HL-60/S4 (cell line): ENCODE measurements around the gene RAET1L.
"Not testable (repeated sequence)": the region's sequence is repeated elsewhere in the genome, so short reads cannot be mapped to it uniquely, and the experiment has no call there.

ENCODE experiments used
- in situ Hi-C: fragments of 300-500 bp; cut with MboI; formaldehyde crosslinking; loops from 2 replicates; pipeline ENCODE4 v1.14.3; 2022; ENCODE audit warnings: low sequenced_read_pairs

The RAET1L gene

DNA sequence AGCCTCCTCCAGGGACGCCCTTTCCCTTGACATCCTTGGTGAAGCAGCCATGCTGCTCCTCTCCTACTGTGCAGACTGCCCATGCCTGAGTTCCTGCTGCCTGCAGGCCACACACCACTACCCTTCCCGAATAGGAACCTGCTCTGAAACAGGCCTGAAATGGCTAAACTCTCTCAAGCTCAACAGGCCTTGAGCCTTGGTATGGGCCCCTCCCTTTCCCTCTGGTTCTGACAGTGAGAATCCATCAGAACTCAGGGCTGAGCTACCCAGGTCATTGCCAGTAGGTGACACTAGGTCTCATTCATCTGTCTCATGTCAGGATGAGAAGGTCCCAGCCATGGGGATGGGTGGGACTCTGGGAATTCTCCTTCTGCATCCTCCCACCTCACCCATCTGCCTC lies 25.7 kb downstream of the RAET1L start:
- in situ Hi-C loops, result no loop called here

DNA sequence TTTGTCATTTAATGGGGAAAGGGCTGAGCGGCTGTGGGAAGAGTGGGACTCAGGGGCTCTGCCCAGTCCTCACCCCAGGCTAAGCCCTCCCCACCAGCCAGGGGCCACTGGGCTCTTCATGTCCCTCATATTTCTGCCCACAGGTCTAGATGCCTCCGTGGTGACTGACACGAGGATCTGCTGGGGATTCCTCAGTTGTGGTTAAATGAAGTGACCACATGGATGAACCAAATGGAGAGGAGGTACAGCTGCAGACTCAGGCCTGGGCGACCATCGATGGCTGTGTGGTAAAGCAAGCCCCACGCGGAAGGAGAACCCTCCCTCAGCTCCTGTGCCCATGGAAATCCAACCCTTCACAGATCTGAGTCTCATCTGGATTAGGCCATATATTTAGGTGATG lies 29.4 kb downstream of the RAET1L start:
- in situ Hi-C loops, result no loop called here

DNA sequence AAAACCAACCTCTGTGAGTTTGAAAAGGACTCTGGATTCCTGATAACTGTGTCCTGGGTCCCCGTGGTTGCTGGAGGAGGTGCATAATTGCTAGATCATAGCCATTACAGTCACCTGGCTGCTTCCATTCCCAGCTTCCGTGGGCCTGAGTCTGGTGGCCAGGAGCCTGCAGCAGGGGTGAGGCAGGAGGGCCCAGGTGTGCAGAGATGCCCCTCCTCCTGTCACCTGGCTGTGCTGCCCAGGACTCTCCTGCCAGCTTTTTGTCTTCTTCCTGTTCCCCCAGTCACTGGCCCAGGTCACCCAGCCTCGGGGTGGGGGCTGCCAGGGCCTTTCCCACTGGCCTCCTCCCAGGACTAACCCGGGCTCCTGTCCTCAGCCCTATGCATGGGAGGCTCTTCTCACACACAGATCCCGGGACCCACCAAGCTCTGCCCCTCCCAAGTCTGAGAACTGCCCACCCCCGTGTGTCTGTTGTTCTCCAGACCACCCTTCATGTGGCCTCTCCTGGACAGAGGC lies 30.0 kb downstream of the RAET1L start:
- in situ Hi-C loops, result no loop called here

DNA sequence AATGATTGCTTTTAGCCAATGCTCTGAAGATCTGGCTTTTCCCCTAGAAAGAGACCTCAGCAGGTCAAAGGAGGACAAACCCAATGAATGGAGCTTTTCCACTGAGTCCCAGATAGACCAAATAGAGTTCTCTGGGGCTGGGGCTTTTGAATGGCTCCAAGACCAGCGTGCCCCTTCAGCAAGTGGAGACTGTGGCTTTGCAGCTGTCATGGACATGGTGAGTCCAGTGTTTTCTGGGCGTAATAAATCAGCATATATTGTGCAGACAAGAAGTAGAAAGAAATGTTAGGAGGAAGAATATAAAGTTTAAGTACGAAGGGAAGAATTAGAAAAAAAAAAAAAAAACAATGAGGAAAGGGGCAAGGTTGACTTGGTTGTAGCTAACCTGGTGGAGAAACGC lies 33.5 kb downstream of the RAET1L start:
- in situ Hi-C loops, result no loop called here

DNA sequence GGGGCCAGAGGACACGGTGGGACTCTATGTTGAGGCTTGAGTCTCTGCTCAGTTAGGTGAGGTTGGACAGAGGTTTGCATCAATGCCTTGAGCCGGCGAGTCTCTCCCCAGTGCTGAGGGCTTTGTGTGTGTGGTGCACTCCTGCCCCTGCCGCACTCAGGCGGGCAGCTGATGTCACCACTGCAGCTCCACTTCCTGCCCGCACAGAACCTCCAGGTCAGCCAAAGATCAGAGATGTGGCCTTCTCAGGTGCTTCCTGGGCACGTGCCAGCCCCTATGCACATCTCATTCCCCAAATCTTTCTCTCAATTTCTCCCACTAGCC lies 33.9 kb downstream of the RAET1L start:
- in situ Hi-C loops, result not testable (repeated sequence)

DNA sequence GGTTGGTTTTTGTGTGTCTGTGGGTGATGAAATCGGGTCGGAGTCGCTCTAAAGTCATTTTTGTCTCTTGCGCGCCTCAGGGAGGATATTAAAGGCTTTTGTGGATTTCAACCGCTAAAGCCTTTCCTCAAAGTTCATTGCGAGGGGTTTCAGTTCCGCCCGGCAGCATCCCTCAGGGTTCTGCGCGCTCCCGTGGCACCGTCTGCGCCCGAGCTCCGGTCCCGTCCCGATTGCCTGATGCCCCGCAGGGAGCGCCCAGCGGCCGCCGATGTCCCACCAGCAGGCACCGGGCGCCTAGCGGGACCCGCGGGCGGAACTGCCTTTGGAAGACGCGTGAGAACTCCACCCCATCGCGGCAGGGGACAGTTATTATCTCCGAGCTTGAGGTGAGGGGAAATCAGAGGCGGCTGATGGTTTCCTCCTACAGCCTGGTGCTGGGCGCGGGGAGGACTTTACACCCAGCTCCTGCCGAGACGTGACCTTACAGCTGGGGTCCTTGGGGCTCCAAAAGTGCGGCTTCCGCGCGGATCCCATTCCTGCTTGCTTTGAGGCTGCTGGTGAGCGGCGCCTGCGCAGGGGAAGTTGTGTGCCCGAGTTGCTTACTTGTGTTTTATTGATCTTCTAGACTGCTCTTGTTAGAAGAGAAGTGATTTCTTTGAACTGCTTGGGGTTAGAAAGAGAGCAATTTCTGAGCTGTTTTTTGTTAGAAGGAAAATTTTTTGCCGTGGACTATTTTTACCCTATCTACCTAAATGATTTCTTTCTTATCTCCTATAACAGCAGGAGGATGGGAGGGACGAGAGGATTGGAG lies 34.5 kb downstream of the RAET1L start:
- in situ Hi-C loops, result no loop called here

DNA sequence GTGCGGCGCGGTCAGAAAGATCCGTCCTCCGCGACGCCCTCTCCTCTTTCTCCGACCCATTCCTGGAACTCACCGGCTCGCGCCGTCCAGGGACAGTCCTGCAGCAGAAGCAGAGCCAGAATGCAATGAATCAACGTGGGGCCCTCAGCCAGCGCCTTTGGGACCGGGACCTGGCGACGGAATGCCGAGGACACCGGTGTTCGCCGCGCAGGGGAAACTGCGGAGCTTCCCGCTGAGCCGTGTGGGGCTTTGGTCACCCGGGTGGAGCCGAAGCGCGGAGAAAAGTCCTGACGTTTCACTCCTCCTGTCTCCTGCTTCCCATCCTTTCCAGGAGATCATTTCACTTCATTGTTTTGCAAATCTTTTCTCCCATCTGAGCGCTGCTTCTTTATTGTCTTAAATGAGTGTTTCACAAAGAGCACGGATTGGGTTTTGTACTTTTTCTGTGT lies 35.1 kb downstream of the RAET1L start:
- in situ Hi-C loops, result no loop called here

DNA sequence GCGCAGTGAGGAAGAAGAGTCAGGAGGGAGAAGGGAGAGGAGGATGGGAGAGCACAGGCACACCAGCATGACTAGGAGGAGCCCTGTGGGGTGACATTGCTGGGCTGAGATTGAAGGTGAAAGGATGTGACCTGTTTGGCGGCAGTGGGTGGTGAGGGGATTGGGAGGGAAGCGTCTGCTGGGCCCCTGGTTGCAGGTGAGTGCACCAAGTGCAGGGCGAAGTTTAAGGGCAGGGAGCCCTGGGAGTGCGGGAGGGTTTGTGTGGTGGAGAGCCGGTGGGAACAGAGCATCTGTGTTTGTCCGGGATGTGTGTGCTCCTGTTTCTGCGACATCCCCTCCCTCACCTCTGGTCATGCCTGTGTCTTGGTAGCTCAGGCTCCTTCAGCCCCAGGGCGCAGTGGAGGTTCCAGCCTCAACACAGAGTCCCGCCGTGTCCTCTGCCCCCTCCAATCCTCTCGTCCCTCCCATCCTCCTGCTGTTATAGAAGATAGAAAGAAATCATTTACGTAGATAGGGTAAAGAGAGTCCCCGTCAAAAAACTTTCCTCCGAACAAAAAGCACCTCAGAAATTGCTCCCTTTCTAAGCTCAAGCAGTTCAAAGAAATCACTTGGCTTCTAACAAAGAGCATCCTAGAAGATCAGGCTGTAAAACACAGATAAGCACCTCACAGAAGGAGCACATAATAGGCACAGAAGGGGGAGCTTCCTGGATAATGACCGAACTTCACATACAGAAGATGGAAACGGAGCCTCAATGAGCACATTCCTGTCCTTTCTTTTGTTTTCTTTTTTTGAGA lies 36.6 kb downstream of the RAET1L start:
- in situ Hi-C loops, result no loop called here

DNA sequence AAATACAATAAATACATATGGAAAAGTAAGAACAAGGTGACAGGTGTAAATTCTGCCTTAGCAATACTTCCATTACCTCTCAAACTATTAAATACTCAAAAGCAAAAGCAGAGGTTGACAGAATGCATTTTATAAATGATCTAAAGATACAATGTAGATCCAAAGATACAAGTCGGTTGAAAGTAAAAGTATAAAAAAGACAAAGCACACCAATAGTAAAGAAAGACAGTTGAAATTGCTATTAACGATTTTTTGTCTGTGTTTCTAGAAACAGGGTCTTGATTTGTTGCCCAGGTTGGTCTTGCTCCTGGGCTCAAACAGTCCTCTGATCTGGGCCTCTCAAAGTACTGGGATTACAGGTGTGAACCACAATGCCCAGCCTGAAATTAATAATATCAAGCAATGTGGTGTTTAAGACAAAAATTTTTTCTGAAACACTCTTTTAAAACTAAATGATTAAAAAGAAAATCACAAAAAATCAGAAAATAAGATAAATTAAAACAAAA lies 37.7 kb downstream of the RAET1L start:
- in situ Hi-C loops, result no loop called here

DNA sequence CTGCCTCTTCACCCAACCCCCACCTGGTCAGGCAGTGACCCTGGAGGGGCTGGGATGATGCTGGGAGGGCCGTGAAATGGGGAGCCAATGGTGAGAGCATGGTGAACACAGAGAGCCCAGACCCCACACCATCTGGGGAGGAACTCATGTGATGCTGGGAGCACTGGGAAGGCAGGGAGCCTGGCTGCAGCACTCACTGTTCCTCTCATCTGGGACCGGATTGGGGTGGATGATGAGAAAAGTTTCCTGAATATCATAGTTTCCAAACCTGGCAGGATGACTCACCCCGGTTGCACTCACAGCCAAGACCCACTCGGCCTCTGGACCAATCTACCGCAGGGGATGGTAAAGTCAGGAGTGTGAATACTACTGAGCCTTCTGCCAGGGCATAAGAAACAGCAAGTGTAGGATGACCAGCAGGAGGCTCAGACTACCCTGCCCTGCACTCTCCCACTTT lies 39.8 kb downstream of the RAET1L start:
- in situ Hi-C loops, result no loop called here

DNA sequence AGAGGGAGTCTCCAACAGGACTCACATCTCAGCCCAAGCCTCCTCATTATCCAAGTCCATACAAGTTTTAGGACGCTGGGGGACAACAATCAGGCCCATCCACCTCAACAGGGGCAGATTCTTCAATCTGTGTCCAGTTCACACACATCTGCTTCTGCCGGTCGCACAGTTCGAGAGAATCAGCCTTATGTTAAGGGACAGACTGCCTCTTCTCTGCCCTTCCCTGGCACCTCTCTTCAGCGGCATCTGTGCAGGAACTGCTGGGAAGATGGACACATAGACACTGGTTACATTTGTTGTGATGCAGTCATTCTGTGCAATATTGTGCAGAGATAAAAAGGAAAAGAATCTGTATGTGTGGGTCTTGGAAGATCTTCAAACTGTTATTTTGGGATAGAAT lies 40.6 kb downstream of the RAET1L start:
- in situ Hi-C loops, result no loop called here

DNA sequence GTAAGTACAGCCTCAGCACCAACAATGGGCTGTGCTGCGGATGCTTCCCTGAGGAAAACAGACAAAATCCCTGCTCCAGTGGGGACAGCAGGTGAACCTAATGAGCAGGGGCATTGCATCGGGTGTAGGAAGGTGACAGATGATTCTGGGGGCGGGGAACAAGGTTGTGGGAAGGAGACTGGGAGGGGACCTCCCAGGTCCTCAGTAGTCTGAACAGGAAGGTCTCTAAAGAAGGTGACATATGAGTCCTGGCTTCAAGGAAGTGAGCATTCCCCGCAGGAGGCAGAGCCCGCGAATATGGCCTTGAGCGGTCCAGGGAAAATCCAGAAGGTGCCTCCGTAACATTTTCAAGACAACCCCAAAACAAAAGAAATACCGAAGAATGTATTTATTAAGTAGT lies 42.2 kb downstream of the RAET1L start:
- in situ Hi-C loops, result no loop called here

DNA sequence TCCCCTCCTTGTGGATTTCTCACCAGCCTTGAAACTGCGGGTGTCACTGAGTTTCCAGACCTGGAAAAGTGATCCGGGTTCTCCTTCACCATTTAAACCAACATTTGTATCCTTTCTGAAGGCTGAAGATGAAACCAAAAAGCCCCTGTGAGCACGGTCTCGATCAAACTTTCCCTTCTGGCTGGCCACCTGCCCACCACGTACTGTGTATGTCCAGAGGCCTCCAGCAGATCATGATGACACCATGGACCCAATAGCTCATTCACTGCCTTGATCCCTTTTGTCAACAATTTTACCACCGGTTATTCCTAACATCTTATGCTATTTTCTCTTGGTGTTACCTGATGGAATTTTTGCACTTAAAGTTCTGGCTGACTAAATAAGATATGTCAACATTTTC lies 46.0 kb downstream of the RAET1L start:
- in situ Hi-C loops, result no loop called here

DNA sequence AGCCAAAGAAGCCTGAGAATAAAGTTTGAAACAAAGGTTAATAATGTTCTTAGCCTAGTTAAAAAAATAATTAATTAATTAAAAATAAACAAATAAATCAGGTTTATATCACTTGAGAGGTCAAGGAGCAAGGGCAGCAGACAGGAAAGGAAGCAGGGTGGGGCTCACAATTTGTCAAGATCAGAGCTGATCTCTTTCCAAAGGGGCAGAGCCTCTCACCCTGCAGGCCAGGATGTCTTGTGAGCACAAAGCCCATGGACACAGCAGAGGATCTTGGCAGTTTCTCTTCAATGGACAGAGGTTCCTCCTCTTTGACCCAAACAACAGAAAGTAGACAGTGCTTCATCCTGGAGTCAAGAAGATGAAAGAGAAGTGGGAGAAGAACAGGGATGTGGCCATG lies 46.7 kb downstream of the RAET1L start:
- in situ Hi-C loops, result no loop called here

DNA sequence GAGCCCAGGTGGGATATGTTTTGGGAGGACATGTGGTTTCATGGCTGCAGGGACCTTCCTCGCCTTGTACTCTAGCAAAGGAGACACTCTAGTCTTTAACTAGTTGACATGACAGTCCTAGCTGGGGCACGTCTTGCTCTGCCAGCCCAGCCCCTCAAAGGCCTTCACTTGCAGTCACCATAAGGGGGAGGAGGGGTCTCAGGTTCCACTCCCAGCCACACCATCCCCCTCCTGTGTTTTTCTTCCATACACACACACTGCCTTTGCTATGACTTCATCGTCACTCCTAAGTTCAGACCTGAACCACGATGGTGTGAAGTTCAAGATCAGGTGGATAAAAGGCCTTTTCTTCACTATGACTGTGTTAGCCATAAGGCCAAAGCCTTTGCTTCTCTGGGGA lies 48.1 kb downstream of the RAET1L start:
- in situ Hi-C loops, result no loop called here

DNA sequence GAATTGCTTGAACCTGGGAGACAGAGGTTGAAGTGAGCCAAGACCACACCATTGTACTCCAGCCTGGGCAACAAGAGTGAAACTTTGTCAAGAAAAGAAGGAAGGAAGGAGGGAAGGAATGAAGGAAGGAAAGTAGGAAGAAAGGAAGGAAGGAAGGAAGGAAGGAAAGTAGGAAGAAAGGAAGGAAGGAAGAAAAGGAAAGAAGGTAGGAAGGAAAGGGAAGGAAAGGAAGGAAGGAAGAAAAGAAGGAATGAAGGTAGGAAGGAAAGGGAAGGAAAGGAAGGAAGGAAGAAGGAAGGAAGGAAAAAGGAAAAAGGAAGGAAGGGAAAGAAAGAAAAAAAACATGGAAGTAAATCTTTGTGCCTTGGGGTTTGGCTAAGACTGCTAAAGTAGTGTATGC lies 49.9 kb downstream of the RAET1L start:
- in situ Hi-C loops, result no loop called here

DNA sequence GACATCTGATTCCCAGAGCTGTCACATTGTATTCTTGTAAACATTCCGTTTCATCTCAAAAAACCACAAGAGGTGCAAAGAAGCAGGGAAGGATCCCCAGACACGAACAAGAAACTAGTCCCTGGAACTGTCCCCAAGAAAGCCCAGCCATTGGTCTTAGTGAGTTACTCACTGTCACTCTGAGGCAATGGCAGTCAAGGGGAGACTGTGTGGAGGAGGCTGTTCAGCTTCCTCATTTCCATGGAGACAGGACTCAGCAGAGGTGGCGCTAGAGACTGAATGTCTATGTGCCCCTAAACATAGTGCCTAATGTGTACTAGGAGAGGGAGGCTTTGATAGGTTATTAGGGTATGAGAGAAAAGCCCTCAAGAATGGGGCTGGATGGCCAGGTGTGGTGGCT lies 50.5 kb downstream of the RAET1L start:
- in situ Hi-C loops, result no loop called here

DNA sequence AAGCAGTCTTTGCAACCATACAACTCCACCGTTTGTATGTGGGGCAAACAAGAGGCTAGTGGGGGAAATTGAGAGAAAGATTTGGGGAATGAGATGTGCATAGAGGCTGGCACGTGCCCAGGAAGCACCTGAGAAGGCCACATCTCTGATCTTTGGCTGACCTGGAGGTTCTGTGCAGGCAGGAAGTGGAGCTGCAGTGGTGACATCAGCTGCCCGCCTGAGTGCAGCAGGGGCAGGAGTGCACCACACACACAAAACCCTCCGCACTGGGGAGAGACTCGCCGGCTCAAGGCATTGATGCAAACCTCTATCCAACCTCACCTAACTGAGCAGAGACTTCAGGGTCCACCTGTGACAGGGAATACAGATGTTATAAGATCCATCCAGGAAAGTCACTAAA lies 50.9 kb downstream of the RAET1L start:
- in situ Hi-C loops, result not testable (repeated sequence)

DNA sequence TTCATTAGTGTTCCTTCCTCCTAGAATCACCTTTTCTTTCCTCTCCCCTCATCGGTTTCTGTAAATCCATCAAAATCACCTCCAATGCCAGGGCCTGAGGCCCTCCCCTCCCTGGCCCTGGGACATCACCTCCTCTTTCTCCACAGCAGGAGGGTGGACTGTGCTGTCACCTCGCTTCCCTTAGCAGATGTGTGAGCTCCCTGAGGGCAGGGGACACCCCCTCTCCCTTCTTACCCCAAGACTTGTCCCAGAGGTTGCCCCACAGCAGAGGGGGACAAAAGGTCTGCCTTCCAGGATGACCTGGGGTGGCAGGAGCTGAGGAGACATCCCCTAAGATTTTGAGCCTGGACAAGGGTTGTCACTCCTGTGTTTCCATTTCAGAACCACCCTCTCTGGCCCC lies 55.7 kb downstream of the RAET1L start:
- in situ Hi-C loops, result no loop called here

DNA sequence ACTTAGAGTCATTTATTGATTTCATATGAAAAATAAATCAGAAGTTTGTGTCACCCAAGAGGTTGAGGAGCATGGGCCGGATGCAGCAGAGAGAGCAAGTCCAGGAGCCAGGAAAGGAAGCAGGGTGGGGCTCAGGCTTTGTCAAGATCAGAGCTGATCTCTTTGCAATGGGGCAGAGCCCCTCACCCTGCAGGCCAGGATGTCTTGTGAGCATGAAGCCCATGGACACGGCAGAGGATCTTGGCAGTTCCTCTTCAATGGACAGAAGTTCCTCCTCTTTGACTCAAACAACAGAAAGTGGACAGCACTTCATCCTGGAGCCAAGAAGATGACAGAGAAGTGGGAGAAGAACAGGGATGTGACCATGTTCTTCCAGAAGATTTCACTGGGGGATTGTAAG lies 56.4 kb downstream of the RAET1L start:
- in situ Hi-C loops, result not testable (repeated sequence)
